Daoy (cell line): ENCODE measurements around the gene CROCC2. TPM values are rescaled to one million over a fixed set of nuclear protein-coding genes. Genes with fewer than 3 reads are reported as not detected.

Experiments used
- DNase-seq: peaks from one replicate; pipeline ENCODE4 v3.0.0-alpha.2; 2015; ENCODE audit warnings: low read depth
- total RNA-seq: library from RNA; depleted of rRNA; stranded (reverse); fragments of >200 nt; shearing (Covaris generic); gene quantifications from 2 replicates; pipeline ENCODE4 v1.2.3, GENCODE V29; 2014

The CROCC2 gene
- total RNA-seq, 1 experiment from 2014 or later = not detected

GRCh38 chr2:240921311-240921994 lies 15.3 kb downstream of the CROCC2 start:
- DNase-seq = peak; percentile 96

DNA sequence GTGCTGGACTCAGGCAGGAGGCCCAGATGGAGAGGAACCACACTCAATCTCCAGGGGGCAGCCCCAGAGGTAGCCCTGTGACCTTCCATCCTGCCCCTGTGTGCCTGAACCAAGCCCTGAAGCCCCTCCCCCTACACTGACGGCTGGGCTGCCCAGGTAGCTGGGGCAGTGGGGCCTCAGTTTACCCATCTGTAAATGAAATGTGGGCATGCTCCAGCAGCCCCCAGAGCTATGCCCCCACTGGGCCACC lies 15.8 kb downstream of the CROCC2 start:
- no peak for DNase-seq

GRCh38 chr2:240922245-240922981 lies 16.3 kb downstream of the CROCC2 start:
- DNase-seq = no peak

DNA sequence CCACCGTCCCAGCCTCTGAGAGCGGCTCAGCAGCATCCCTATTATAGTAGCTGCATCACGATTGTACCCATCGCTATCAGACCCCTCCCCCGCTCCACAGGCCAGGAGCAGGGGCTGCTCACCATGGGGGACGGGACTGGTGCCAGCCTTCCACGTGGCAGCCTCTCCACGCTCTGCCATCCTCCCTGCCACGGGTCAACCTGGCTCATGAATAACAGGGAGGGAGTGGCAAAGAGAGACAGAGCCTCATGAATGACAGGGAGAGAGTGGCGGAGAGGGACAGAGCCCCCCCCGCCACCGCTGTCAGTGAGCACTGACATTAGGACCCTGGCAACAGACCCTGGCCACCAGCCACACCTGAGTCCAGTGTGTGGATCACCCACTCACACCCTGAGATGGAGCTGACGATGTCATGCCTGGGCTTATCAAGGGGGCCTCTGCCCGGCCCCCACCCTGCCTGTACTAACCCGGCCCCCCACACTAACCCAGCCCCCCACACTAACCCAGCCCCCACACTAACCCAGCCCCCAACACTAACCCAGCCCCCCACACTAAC lies 16.9 kb downstream of the CROCC2 start:
- peak; percentile 26 for DNase-seq

- DNase-seq = no peak
Measured at GRCh38 chr2:240925191-240925567, 19.0 kb downstream of the CROCC2 start.

DNA sequence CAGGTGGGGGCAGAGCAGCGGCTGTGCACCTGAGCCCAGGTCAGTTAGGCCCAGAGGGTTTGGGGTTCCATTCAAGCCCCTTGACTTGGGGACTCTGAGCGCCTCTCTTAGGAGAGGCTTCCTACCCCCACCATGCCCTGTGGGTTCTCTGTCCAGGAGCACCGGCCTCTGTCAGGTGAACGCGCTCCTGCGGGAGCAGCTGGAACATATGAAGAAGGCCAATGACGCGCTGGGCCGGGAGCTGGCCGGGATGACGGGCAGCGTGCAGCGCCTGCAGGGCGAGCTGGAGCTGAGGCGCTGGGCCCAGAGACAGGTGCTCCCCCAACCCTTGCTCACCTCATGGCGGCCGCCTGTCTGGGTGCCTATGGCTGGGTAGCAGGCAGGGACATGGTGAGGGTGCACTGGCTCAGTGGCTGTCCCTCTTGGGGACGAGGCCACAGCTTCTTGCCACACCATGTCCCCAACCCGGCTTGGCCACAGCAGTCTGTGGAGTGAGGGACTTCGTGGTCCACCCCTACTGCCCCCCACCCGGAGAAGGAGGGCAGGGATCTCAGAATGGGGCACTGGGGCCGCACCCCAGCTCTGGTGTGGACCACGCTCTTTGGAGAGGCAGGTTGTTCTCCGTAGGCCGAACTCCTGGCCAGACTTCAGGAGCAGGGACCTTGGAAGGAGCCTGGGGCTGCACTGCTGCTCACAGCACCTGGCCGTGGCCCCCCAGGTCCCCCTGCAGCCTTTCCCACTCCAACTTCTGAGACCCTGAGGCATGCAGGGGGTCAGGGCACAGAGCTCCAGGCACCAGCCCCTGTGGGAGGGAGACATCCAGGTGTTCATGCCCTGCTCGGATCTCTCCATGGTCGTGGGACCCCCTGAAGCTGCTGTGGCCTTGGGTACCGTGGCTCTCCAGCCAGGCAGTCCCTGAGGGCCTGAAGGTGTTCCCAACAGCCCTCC lies 19.7 kb downstream of the CROCC2 start:
- DNase-seq = no peak

- DNase-seq = no peak
Measured at GRCh38 chr2:240926516-240927389, 20.6 kb downstream of the CROCC2 start.

DNA sequence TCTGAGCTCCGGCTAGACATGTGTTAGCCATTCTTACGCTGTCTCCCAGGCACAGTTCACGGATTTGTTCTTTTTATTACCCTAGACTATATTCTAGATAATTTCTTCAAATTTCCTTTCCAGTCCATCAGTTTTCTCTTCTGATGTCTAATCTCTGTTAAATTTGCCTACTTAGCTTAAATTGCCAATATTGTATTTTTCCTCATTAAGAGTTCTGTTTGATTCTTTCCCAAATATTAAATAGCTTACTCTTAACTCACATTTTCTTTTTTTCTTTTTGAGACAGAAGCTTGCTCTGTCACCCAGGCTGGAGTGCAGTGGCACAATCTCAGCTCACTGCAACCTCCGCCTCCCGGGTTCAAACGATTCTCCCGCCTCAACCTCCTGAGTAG lies 21.2 kb downstream of the CROCC2 start:
- no peak for DNase-seq

- DNase-seq = no peak
Measured at GRCh38 chr2:240928476-240929363, 22.6 kb downstream of the CROCC2 start.

DNA sequence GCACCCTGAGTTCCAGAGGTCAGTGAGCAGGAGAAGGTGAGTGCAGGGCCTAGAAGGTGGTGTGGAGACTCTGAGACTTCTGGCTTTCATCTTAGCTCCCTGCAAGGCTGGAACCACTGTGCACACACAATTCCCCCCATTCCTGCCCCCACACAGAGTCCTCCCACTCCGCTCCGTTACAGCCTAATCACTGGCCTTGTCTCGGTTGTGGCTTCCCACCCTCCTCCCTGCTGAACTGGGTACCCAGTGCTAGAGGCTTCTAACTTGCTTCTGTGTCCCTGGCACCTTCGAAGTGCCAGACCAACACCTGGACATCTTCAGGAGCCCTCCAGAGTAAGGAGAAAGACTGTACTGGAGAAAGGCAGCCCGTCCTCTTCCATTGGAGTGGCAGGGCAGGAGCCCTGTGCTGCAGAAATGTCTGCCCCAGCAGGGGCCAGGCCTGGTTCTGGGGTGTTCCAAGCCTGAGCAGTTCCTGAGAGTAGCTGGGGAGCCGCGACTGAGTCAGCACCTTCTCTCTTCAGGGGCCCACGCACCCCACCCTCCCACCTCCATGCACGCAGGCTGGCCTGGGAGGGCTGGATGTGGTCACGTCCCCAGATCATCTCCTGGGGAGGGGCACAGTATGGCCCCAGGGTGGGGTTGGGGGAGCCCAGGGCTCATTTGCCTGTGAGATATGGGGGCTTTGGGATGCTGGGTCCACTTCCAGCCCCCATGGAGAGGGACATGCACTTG lies 23.4 kb downstream of the CROCC2 start:
- DNase-seq = no peak

DNA sequence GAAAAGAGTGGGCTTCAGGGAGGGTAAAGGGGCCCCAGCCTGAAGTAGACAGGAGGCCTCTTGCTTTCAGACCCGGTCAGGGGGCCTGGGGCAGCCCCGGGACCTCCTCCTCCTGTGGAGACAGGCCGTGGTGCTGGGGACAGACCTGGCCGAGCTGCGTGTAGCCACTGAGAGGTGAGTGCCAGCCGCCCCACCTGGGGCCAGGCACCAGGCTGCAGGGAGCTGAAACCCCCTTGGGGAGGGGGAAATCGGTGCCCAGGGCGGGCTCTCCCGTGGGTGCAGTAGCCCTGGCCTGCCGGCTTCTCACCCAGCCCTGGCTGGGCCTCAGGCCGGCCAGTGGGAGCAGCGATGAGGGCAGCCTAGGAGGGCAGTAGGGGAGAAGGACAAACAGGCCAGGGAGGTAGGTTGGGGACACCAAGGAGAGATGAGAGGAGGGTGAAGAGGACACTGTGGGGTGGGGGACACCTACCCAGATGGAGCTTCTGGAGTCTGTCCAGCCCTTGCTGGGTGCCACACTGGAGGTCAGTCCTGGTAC lies 24.0 kb downstream of the CROCC2 start:
- DNase-seq = no peak

DNA sequence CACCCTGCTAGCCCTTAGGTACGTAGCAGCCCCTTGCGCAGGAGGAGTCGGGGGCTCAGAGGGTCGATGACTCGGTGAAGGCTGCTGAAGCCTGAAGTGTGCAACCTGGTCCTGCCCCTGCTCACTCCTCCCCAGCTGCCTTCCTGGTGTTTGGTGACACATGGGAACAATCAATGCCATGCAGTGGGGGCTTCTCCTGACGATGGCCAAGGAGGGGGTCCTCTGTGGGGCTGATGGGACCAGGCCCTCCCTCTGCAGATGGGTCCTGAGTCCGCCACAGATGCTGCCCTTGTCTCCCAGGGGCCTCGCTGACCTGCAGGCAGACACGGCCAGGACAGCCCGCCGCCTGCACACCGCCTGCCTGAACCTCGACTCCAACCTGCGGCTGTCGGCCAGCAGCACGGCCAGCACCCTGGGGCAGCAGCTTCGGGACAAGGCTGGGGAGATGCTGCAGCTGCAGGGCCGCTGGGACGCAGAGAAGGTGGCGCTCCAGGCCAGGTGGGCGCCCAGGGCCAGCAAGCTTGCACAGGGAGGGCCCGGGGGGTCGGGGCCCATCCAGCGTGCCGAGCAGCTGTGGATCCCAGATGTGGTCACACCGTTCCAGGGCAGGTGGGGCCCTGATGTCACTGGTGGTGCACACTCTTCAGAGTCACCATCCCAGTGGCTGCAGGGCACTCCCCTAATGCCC lies 24.6 kb downstream of the CROCC2 start:
- DNase-seq = no peak

DNA sequence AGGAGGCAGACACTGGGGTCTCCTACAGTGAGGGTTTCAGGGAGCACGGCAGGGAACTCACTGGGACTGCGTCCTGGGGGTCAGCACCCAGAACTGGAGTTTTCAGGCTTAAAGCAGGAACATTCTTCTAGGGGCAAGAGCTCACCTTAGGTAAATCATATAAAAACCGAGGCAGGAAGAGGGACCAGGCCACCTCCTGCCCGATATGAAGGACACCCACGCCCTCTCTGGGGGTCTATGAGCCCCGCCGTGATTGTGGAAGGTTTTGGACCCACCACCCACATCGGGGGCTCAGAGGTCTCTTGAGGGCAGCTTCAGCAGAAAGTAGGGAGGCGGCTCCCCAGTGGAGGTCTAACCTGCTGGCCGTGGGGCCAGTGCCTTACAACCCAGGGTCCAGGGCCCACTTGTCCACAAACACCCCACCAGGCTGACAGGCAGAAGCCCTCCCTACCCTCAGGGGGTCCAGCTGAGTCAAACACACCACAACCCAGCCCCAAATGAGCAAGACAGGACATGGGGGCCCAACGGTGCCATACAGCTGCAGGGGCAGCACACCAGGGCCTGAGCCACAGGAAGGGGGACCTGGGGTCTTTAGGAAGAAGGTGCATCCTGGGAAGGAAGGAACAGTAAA lies 25.3 kb downstream of the CROCC2 start:
- DNase-seq = no peak

DNA sequence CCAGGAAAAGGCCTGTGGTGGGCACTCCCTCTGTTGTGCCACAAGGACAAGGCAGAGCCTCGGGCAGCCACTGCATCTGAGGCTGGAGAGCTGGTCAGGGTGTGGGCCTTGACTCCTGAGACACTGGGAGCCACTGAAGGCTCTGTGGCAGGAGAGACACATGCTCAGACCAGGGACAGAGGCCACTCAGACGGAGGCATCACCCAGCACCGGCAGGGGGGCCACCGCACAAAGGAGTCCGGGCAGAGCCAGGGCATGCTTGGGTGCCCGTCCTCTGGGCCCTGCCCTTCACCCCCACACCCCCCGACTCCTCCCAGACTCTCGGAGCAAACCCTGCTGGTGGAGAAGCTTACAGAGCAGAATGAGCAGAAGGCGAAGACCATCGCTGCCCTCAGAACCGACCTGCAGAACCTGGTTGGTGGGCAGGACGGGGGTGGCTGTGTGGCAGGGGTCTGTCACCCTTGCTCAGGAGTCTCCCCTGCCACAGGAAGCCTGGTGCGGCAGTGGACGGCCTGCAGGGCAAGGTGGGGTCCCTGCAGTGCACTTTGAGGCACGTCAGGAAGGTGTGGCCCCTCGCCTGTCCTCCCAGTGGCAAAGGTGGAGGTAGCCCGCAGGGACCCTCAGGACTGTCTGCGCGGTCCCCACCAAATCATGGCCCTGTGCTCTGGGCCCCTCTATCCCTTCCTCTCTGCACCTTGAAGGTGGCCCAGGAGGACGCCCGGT lies 26.0 kb downstream of the CROCC2 start:
- DNase-seq = no peak

- no peak for DNase-seq
Measured at GRCh38 chr2:240932724-240933047, 26.6 kb downstream of the CROCC2 start.

DNA sequence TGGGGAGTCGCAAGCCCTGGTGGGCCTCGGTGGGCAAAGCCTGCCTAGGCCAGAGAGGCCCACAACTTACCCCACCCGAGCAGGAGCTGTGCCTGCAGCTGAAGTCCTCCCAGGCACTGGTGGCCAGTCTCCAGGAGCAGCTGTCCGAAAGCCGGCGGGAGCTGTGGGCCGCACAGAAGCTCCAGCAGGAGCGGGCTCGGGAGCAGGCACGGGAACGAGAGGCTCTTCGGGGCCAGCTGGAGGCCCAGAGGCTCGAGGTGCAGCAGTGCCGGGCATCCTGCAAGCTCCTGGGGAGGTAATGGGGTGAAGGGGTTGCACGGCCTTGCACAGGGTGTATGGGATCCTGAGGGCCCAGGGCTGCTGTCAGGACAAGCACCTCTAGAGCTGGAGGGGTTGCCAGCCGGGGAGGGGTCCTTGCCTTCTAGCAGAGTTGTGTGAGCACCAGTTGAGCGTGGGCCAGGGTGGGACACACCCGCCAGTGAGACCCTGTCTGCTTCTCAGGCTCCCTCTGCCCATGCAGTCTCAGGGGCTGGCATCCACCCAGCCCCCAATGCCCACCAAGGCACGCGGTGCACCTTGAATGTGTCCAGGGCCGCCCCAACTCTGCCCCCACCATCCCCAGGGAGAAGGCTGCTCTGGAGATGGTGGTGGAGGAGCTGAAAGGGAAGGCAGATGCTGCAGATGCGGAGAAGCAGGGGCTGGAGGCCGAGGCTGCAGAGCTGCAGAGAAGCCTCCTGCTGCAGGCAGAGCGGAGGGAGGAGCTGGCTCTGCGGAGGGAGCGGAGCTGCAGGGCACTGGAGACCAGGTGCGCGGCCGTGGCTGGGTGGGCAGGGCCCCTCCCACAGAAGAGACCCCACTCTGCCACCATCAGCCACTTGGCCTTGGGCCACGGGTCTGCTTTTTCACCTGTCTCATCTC lies 27.2 kb downstream of the CROCC2 start:
- no peak for DNase-seq
